Stimulated activated CD4-positive, alpha-beta T cell treated with anti-CD3 and anti-CD28 coated beads, Interleukin-2, amount 100 ng/mL, for 4 hours (primary cell): ENCODE data around the gene STARD9.
"Not testable (repeated sequence)": the region's sequence is repeated elsewhere in the genome, so short reads cannot be mapped to it uniquely, and the experiment has no call there.

Experiments used
- DNase-seq: peaks from one replicate; pipeline ENCODE4 v3.0.0-alpha.2; 2020; ENCODE audit warnings: low read depth

The STARD9 gene

DNA sequence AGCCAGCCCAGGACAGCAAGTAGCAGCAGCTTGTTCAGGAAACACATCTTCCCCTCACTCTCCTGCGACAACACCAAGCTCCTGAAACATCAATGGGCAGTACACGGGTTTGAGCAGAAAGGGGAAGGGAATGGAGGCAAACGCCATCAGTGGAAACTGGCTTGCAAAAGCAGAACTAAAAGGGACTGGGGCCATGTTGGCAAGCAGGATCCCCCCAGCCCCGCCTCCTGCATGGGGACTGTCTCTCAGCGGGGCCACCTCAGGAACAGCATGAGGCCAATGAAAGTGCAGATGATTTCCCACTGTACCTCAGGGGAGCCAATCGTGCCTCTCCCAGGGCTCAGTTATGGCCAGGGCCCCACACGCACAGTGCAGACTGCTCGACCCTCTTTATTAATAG is 154.7 kb downstream of the STARD9 start:
- no peak for DNase-seq

DNA sequence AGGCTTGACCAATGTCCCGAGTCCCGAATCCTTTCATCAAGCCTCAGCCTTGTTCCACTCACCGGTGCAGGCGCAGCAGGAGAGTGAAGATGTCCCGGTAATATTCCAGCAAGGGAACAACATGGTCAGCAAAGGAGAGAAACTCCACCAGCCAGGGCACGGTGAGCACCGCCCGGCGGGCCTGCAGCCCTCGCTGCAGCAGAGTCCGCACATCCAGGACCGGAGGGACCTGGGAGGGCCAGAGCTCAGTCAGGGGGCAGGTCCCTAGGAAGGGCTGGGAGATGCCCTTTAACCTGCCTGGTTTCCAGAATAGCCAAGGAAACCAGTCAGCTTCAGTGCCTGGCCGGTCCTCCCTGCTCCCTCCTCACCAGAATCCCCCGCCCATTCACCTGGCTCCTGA is 155.1 kb downstream of the STARD9 start:
- DNase-seq: no peak

GRCh38 chr15:42731461-42731860 is 156.1 kb downstream of the STARD9 start:
- no peak for DNase-seq

DNA sequence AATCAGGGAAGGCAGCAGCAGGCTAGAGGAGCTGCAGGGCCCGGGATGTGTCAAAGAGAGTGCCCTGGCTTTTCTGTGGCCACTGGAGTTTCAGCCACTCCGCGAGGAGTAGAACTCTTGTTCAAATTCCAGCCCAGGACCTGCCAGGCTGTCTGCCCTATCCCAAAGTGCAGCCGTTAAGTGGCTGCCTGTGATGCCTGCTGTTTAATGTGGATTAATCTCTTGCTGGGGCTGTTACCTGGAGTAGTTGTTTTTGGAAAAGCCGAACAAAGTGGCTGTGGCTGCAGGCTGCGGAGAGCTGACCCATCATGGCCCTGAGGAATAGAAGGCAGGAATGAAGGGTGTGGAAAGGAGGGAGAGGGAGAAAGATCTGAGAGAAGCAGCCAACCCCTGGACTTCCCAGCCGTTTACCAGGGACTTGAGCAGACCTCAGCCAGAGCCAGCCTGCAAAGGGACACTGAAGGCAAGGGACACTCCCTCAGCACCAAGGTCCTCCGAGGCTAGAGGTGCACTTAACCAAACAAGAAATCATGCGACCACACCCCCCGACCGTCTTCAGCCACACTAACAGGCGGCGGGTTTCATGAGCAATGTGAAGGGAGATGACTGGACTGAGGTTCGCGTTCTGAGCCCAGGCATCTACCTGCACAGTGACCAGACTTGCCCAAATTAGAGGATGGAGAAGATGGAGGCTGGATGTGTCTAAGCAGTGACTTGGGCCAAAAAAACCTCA is 156.9 kb downstream of the STARD9 start:
- no peak for DNase-seq

DNA sequence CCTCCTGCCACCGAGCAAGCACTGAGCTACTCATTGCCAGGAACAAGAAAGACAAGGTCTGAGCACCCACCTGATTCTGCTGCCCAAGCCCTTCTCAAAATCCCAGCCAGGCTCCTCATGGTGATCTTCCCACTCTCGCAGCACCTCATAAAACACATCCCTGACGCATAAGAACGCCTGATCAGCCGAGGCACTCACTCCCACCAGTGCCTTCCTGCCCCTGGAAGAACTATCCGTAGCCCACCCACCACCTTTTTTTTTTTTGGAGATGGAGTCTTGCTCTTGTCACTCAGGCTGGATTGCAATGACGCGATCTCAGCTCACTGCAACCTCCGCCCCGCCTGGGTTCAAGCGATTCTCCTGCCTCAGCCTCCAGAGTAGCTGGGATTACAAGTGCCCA is 157.6 kb downstream of the STARD9 start:
- DNase-seq: no peak

DNA sequence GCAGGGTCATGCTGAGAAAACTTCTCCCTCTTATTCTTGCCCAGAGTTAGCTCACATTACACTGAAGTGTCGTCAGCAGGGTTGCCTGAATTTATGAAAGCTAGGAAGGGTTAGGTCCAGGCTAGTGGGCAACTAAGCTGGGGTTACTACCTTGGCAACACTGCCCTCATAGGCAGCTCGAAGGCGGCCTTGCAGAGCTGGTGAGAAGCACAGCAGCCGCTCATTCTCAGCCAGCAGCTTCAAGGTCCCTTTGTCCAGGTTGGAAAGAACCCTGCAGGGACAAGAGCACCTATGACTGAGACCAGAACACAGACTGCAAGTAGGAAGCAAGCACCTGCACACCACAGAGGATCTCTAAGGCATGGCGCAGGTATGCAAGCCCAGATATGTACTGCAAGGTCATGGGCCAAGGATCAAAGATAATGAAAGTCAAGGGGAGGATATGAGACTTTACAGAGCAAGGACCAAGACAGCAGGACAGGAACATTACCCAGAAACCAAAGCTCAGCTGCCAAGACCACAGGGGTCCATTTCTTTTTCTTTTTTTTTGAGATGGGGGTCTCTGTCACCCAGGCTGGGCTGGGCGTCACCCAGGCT is 158.8 kb downstream of the STARD9 start:
- DNase-seq: no peak

DNA sequence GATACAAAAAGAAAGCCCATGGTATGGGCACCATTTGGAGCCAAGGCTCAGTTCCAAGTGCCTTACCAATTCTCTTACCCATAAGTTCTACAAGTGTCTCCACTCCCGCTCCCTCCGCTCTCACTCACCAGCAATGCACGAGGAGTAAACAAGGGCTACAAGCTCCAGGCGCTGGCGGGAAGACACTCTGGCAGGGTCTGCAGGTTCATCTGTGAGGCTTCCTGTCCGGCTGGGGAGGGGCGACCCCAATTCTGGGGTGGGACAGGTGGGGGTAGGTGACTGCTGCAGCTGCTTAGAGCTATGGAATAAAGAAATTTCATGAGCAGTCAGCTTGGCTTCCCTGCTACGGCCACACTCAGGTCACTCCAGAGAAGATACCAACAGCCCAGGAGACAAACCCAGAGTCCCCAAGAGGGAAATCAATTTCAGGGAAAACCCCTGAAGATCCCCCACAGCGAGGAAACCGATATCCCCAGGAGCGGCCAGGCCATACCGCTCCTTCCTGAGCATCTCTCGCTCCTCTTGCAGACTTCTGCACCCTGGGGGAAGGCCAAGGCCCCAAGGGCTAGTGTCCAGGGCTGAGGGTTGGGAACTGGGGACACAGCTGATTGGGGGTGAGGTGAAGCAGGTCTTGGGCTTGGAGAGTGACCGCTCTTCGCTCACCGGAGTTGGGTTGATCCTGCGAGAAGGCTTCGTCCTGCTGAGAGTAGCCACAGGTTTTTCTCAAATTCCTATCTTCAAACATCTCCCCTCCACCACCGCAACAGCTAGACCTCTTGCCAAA is 160.2 kb downstream of the STARD9 start:
- no peak for DNase-seq

DNA sequence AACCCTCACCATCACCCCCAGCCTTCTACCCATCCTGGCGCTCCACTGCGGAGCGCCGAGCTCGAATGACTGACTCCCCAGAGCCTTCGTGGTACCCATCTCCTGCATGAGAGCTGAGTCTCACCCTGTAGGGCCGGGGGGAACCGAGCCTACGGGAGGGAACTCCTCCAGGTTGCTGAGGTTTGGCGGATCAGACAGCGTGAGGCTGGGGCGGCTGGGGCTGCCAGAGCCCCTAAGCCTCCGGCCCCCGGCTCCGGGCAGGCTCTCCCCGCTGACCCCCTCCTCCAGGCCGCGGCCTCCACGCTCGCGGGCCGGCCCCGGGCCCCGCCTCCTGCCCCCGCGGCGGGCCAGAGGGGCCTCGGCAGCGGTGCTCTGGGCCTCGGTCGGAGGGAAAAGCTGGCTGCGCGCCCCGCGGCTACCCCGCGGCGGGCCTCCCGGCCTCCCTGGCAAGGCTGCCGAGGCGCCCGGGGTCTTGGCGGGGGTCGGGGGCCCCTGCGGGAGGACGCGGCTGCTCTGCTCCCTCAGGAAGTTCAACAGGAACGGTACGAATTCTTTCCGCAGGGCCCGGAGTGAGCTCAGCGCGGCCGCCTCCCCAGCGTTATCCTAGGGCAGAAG is 160.9 kb downstream of the STARD9 start:
- DNase-seq: no peak

- peak; percentile 88 for DNase-seq
Measured at GRCh38 chr15:42736793-42737528, 161.6 kb downstream of the STARD9 start, which contains the start of gene CDAN1. Gene CDAN1 (minus strand): TSS chr15:42737128. CDS start chr15:42737102, 26 bp downstream.

GRCh38 chr15:42737529-42738328 is 162.3 kb downstream of the STARD9 start:
- no peak for DNase-seq

GRCh38 chr15:42741710-42742109 is 166.3 kb downstream of the STARD9 start:
- no peak for DNase-seq

DNA sequence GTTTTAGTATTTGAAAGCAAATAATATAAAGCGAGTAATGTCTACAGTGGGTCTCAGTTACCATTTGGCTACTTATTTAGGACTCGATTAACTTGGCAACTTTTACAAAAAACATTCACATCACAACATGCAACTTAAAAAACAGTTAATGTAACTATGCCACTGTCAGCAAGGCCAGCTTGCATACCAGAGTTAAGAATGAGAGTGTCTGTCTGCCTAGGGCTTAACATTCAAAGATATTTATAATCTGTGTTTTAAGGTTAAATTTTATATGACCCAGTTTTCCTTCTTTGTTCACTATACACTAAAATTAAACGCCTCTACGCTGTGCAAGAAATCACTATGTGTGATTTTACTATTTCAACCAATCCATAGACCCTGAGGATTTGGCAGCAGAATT is 166.7 kb downstream of the STARD9 start:
- DNase-seq: no peak

DNA sequence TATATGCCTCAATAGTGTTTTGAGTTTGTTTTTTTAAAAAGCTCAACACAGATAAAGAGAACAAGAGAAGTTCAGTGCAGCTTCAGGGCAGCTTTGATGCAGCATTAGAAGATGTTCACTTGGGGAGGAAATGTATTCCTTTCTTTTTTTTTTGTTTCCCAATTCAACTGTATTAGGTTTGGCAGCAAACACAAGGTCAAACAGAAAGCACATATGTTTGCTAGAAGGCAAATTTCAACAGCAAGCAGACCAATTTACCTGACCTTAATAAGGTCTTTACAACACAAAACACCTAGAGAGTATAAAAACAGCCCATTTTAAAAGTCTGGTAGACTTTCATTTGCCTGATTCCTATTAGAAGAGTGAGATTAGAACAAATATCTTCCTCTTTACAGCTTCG is 168.8 kb downstream of the STARD9 start:
- DNase-seq: no peak

DNA sequence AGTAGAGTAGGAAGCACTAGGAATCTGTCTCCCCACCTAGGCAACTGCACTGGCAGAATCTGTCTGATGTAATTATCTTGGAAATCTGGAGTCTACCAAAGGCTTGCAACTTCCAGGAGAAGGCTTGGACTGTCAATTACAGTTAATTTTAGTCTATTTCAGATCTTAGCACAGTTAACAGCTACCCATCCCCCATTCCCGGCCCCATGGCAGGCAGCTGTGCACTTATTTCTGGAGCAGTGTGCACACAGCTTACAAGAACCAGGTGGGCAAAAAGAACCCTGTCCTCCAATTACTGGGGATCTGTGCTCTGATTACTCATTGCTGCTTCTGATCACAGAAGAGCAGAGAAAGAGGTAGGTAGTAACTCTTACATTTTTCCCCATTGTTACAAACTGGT is 173.9 kb downstream of the STARD9 start:
- no peak for DNase-seq

- DNase-seq: no peak
Measured at GRCh38 chr15:42750306-42750705, 174.9 kb downstream of the STARD9 start.

GRCh38 chr15:42759093-42759492 is 183.7 kb downstream of the STARD9 start:
- DNase-seq: no peak

GRCh38 chr15:42760759-42761158 is 185.4 kb downstream of the STARD9 start:
- no peak for DNase-seq

DNA sequence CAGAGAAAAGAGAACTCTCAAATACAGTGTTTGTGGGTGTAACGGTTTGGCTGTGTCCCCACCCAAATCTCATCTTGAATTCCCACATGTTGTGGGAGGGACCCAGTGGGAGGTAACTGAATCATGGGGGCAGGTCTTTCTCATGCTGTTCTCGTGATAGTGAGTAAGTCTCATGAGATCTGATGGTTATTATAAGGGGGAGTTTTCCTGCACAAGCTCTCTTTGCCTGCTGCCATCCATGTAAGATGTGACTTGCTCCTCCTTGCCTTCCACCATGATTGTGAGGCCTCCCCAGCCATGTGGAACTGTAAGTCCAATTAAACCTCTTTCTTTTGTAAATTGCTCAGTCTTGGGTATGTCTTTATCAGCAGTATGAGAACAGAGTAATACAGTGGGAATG is 186.4 kb downstream of the STARD9 start:
- not testable (repeated sequence) for DNase-seq

DNA sequence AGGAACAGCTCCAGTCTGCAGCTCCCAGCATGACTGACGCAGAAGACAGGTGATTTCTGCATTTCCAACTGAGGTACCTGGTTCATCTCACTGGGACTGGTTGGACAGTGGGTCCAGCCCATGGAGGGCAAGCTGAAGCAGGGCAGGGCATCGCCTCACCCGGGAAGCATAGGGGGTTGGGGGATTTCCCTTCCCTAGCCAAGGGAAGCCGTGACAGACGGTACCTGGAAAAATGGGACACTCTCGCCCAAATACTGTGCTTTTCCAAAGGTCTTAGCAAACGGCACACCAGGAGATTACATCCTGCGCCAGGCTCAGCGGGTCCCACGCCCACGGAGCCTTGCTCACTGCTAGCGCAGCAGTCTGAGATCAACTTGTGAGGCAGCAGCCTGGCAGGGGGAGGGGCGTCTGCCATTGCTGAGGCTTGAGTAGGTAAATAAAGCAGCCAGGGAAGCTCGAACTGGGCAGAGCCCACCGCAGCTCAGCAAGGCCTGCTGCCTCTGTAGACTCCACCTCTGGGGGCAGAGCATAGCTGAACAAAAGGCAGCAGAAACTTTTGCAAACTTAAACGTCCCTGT is 188.8 kb downstream of the STARD9 start:
- DNase-seq: not testable (repeated sequence)

DNA sequence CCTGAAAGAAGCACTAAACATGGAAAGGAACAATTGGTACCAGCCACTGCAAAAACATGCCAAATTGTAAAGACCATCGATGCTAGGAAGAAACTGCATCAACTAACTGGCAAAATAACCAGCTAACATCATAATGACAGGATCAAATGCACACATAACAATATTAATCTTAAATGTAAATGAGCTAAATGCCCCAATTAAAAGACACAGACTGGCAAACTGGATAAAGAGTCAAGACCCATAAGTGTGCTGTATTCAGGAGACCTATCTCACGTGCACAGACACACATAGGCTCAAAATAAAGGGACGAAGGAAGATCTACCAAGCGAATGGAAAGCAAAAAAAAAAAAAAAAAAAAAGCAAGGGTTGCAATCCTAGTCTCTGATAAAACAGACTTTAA is 190.7 kb downstream of the STARD9 start:
- not testable (repeated sequence) for DNase-seq
